Ascending aorta (tissue), 2 donors: ENCODE data around the gene ENDOG. TPM values are rescaled to one million over a fixed set of nuclear protein-coding genes. Genes with fewer than 3 reads are reported as not detected.

Experiments
- DNase-seq, 2 donors: peaks; one replicate each; pipeline ENCODE4 v3.0.0-alpha.2; 2019; ENCODE audit warnings: low spot score in 2 of 2
- H3K27ac ChIP-seq, 2 donors: fragments of 200-600 bp; sonication (generic); one replicate each; pipeline ENCODE4 v1.5.1; 2016 to 2017; ENCODE audit warnings: mild to moderate bottlenecking in 1 of 2
- H3K27me3 ChIP-seq: fragments of 200-600 bp; sonication (generic); one replicate; pipeline ENCODE4 v1.5.1; 2017
- H3K36me3 ChIP-seq, 2 donors: fragments of 200-600 bp; sonication (generic); one replicate each; pipeline ENCODE4 v1.5.1; 2016
- H3K4me1 ChIP-seq, 2 donors: fragments of 200-600 bp; sonication (generic); one replicate each; pipeline ENCODE4 v1.5.1; 2016 to 2017; ENCODE audit warnings: mild to moderate bottlenecking in 1 of 2
- H3K4me3 ChIP-seq, 2 donors: fragments of 200-600 bp; sonication (generic); one replicate each; pipeline ENCODE4 v1.5.1; 2016 to 2017; ENCODE audit warnings: mild to moderate bottlenecking in 1 of 2
- H3K9me3 ChIP-seq, 2 donors: fragments of 200-600 bp; sonication (generic); one replicate each; pipeline ENCODE4 v1.5.1; 2016
- CTCF ChIP-seq, 3 experiments: fragments of 200-600 bp in 2 of 3; fragments of 450-650 bp in 1 of 3; sonication (generic) in 2 of 3; IDR thresholded peaks; one replicate each; pipeline ENCODE4 v1.5.1; 2016 to 2019; ENCODE audit warnings: antibody characterized with exemption in 3 of 3, mild to moderate bottlenecking in 1 of 3, moderate library complexity in 1 of 3
- intact Hi-C: fragments of 100-400 bp; cut with DNase I; formaldehyde crosslinking; loops from one replicate; pipeline ENCODE4 v1.15.1; 2023
- total RNA-seq: library from RNA; depleted of rRNA; stranded (reverse); fragments of >200 nt; gene quantifications from one replicate; pipeline ENCODE4 v1.1.0, GENCODE V29; 2016

The ENDOG gene
- total RNA-seq, 1 donor from 2014 or later, result 59.4 TPM

GRCh38 chr9:128802482-128802881 lies 15.8 kb upstream of the ENDOG start:
- intact Hi-C loops, result no loop called here
- Histone ChIP-seq H3K27ac (no peak overlapping the region), H3K27me3 (no peaks in the 10 kb centered on the region), H3K4me1 (no peaks in the 10 kb centered on the region), H3K4me3 (no peak overlapping the region), H3K36me3 (peaks cover 67 to 93% of the 10 kb centered on the region in 2 donors), H3K9me3 (no peaks in the 10 kb centered on the region)
- no peak for DNase-seq
- TF ChIP-seq CTCF (IDR thresholded peaks at IDR 0.05), result no peak

- H3K4me1 ChIP-seq, result no peaks in the 10 kb centered on the region
- no peak for DNase-seq
- H3K27me3 ChIP-seq, result no peaks in the 10 kb centered on the region
- H3K36me3 ChIP-seq, result peaks cover 47 to 78% of the 10 kb centered on the region in 2 donors
- intact Hi-C loops, result no loop called here
- no peak overlapping the region for H3K4me3 ChIP-seq
- no peak overlapping the region for H3K27ac ChIP-seq
- no peaks in the 10 kb centered on the region for H3K9me3 ChIP-seq
- TF ChIP-seq CTCF (IDR thresholded peaks at IDR 0.05), result no peak
Observed at GRCh38 chr9:128805661-128806060, 12.6 kb upstream of the ENDOG start.

- intact Hi-C loops, result no loop called here
- peaks cover 42 to 61% of the 10 kb centered on the region in 2 donors for H3K36me3 ChIP-seq
Observed at GRCh38 chr9:128807827-128808226, 10.5 kb upstream of the ENDOG start.

GRCh38 chr9:128808543-128808942 lies 9.8 kb upstream of the ENDOG start:
- no peaks in the 10 kb centered on the region for H3K4me1 ChIP-seq
- intact Hi-C loops, result no loop called here
- H3K27ac ChIP-seq, result no peak overlapping the region
- no peaks in the 10 kb centered on the region for H3K27me3 ChIP-seq
- H3K4me3 ChIP-seq, result no peak overlapping the region
- no peaks in the 10 kb centered on the region for H3K9me3 ChIP-seq
- DNase-seq, result no peak
- H3K36me3 ChIP-seq, result peaks cover 34 to 54% of the 10 kb centered on the region in 2 donors
- TF ChIP-seq CTCF (IDR thresholded peaks at IDR 0.05), result no peak

More at GRCh38 chr9:128807827-128808226, 10.5 kb upstream of the ENDOG start:
- no peak for DNase-seq
- TF ChIP-seq CTCF (IDR thresholded peaks at IDR 0.05), result no peak
- no peak overlapping the region for H3K4me3 ChIP-seq
- H3K9me3 ChIP-seq, result no peaks in the 10 kb centered on the region
- no peak overlapping the region for H3K27ac ChIP-seq
- H3K27me3 ChIP-seq, result no peaks in the 10 kb centered on the region
- H3K4me1 ChIP-seq, result no peaks in the 10 kb centered on the region

GRCh38 chr9:128809036-128809599 lies 9.2 kb upstream of the ENDOG start:
- H3K9me3 ChIP-seq, result no peaks in the 10 kb centered on the region
- H3K27ac ChIP-seq, result no peak overlapping the region
- no peaks in the 10 kb centered on the region for H3K27me3 ChIP-seq
- H3K4me1 ChIP-seq, result no peaks in the 10 kb centered on the region
- TF ChIP-seq CTCF (IDR thresholded peaks at IDR 0.05), result no peak
- peaks cover 29 to 48% of the 10 kb centered on the region in 2 donors for H3K36me3 ChIP-seq
- no peak overlapping the region for H3K4me3 ChIP-seq
- no peak for DNase-seq
- intact Hi-C loops, result no loop called here

- intact Hi-C loops, result no loop called here
- H3K4me1 ChIP-seq, result no peaks in the 10 kb centered on the region
- H3K4me3 ChIP-seq, result no peak overlapping the region
- H3K27ac ChIP-seq, result no peak overlapping the region
- TF ChIP-seq CTCF (IDR thresholded peaks at IDR 0.05), result no peak
- DNase-seq, result no peak
- H3K9me3 ChIP-seq, result no peaks in the 10 kb centered on the region
- peaks cover 28 to 41% of the 10 kb centered on the region in 2 donors for H3K36me3 ChIP-seq
- no peaks in the 10 kb centered on the region for H3K27me3 ChIP-seq
Observed at GRCh38 chr9:128809831-128810230, 8.5 kb upstream of the ENDOG start.
